ENCODE results near the gene MEIOB. TPM values are rescaled to one million over a fixed set of nuclear protein-coding genes. Genes with fewer than 3 reads are reported as not detected.
A peak's percentile ranks its signal among the peaks of the same experiment; 100 is the strongest.
"Not testable (repeated sequence)": the region's sequence is repeated elsewhere in the genome, so short reads cannot be mapped to it uniquely, and the experiment has no call there.

Gene MEIOB, protein sequence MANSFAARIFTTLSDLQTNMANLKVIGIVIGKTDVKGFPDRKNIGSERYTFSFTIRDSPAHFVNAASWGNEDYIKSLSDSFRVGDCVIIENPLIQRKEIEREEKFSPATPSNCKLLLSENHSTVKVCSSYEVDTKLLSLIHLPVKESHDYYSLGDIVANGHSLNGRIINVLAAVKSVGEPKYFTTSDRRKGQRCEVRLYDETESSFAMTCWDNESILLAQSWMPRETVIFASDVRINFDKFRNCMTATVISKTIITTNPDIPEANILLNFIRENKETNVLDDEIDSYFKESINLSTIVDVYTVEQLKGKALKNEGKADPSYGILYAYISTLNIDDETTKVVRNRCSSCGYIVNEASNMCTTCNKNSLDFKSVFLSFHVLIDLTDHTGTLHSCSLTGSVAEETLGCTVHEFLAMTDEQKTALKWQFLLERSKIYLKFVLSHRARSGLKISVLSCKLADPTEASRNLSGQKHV
- total RNA-seq (2022), result not detected in 2 replicates
- Bru-seq, nascent RNA, result not detected
- BruChase-seq, experiment 1, labeled RNA remaining after a 6-hour chase, result percentile 1 among the genes with signal in this experiment
- percentile 1 among the genes with signal in this experiment for BruChase-seq, experiment 2, labeled RNA remaining after a 2-hour chase
- long read RNA-seq, partial matches to known transcripts, result 0 of 1 reads
- long read RNA-seq, other reads (novel, unspliced or antisense), result 1 of 1 reads

DNA sequence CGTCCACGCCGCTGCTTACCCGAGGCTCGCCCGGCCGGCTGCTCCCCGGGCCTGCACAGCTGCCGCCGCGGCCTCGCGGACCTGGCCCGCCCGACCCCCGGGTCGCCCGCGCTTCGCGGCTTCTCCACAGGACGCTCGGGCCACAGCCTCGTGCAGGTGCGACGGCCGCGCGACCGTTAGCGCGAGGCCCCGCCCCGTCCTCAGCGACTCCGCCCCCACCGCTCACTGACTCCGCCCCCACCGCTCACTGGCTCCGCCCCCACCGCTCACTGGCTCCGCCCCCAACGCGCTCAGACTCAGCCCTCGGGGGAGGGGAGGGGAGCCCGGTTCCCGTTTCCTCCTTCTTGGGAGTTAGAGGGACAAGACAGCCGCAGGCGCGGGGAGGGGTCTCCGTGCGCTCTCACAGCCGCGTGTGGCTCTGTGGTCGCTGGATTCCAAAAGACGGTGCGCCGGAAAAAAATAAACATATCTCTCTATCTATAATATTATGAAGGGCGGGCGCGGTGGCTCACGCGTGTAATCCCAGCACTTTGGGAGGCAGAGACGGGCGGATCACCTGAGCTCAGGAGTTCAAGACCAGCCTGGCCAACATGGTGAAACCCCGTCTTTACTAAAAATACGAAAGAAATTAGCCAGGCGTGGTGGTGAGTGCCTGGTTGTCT is at the start of gene MEIOB:
Gene MEIOB (minus strand): TSS at position 191 of the 662 bp plus-strand sequence. CDS start 3,989 bp downstream, outside the sequence.
- Mint-ChIP-seq H3K4me3 (ENCODE audit: unreplicated experiment) (peak within 1 kb of the TSS; percentile 8), H3K4me1 (ENCODE audit: insufficient read depth, unreplicated experiment) (peaks cover 12% of the 10 kb centered on the region), H3K27ac (ENCODE audit: low read depth, unreplicated experiment) (peak within 1 kb of the TSS; percentile 75), H3K36me3 (ENCODE audit: insufficient read depth, unreplicated experiment) (no peaks in the 10 kb centered on the region), H3K9me3 (ENCODE audit: unreplicated experiment) (no peaks in the 10 kb centered on the region), H3K27me3 (ENCODE audit: insufficient read depth, unreplicated experiment) (no peaks in the 10 kb centered on the region)
- POLR2A ChIA-PET, result no interaction called here
- intact Hi-C loops (cut with micrococcal nuclease), result no loop called here
- TF ChIP-seq, protein P1, sequence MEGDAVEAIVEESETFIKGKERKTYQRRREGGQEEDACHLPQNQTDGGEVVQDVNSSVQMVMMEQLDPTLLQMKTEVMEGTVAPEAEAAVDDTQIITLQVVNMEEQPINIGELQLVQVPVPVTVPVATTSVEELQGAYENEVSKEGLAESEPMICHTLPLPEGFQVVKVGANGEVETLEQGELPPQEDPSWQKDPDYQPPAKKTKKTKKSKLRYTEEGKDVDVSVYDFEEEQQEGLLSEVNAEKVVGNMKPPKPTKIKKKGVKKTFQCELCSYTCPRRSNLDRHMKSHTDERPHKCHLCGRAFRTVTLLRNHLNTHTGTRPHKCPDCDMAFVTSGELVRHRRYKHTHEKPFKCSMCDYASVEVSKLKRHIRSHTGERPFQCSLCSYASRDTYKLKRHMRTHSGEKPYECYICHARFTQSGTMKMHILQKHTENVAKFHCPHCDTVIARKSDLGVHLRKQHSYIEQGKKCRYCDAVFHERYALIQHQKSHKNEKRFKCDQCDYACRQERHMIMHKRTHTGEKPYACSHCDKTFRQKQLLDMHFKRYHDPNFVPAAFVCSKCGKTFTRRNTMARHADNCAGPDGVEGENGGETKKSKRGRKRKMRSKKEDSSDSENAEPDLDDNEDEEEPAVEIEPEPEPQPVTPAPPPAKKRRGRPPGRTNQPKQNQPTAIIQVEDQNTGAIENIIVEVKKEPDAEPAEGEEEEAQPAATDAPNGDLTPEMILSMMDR (IDR thresholded peaks at IDR 0.05; ENCODE audit: unreplicated experiment), result no peak
- BruUV-seq (replicated peaks), result no TSS peak
- CTCF ChIA-PET, result interaction anchor here (0.7 to 10.8 kb wide), 3 partner anchors 9 to 58 kb away, joined by 4 to 105 read pairs (median 4); no protein-coding TSS in a partner anchor
- no peak for DNase-seq (ENCODE audit: unreplicated experiment)

DNA sequence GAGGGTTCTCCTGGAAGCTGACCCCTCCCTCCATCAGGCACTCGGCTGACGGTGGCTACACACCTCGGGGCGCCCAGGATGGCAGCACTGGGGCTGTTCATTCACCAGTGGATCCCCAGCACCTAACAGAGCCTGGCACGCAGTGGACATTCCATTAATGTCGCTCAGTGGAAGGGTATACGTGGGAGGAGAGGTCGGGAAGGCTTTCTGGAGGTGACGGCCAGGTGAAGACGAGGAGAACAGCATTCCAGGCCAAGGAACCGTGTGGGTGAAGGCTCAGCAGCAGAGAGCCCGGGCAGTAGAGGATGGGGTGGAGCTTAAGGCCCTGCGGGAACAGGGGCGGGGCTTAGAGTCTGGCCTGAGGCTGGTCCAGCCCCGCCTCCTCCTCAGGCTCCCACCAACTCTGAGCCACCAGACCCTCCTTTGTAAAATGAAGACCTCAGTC is 48.8 kb upstream of the MEIOB start:
- Mint-ChIP-seq H3K4me1 (ENCODE audit: insufficient read depth, unreplicated experiment) (peaks cover 6% of the 10 kb centered on the region), H3K4me3 (ENCODE audit: unreplicated experiment) (no peak overlapping the region), H3K27me3 (ENCODE audit: insufficient read depth, unreplicated experiment) (peaks cover 49% of the 10 kb centered on the region), H3K9me3 (ENCODE audit: unreplicated experiment) (no peaks in the 10 kb centered on the region), H3K27ac (ENCODE audit: low read depth, unreplicated experiment) (no peak overlapping the region), H3K36me3 (ENCODE audit: insufficient read depth, unreplicated experiment) (no peaks in the 10 kb centered on the region)
- BruUV-seq (replicated peaks), result no TSS peak
- no peak for DNase-seq (ENCODE audit: unreplicated experiment)
- CTCF ChIA-PET, result interaction anchor here (1.4 kb wide), 1 partner anchor 9 kb away, joined by 3 read pairs; no protein-coding TSS in a partner anchor
- TF ChIP-seq, protein P1 (IDR thresholded peaks at IDR 0.05; ENCODE audit: unreplicated experiment), result no peak
- intact Hi-C loops (cut with micrococcal nuclease), result no loop called here
- POLR2A ChIA-PET, result interaction anchor here (1.5 kb wide), 1 partner anchor 52 kb away, joined by 3 read pairs; no protein-coding TSS in a partner anchor

DNA sequence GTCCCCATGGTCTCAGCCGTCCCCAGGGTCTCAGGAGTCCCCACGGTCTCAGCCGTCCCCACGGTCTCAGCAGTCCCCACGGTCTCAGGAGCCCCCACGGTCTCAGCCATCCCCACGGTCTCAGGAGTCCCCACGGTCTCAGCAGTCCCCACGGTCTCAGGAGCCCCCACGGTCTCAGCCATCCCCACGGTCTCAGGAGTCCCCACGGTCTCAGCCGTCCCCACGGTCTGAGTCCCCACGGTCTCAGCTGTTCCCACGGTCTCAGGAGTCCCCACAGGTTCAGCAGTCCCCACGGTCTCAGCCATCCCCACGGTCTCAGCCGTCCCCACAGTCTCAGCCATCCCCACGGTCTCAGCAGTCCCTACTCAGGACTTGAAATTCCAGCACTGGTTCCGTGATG is 48.2 kb upstream of the MEIOB start:
- H3K36me3 Mint-ChIP-seq (ENCODE audit: insufficient read depth, unreplicated experiment); DNase-seq (ENCODE audit: unreplicated experiment); POLR2A ChIA-PET; BruUV-seq (replicated peaks); H3K4me1 Mint-ChIP-seq (ENCODE audit: insufficient read depth, unreplicated experiment); H3K4me3 Mint-ChIP-seq (ENCODE audit: unreplicated experiment); H3K9me3 Mint-ChIP-seq (ENCODE audit: unreplicated experiment); intact Hi-C loops (cut with micrococcal nuclease); H3K27ac Mint-ChIP-seq (ENCODE audit: low read depth, unreplicated experiment): not testable (repeated sequence)
- CTCF ChIA-PET, result interaction anchor here (1.4 kb wide), 1 partner anchor 10 kb away, joined by 3 read pairs; no protein-coding TSS in a partner anchor
- peaks cover 49% of the 10 kb centered on the region for H3K27me3 Mint-ChIP-seq (ENCODE audit: insufficient read depth, unreplicated experiment)

DNA sequence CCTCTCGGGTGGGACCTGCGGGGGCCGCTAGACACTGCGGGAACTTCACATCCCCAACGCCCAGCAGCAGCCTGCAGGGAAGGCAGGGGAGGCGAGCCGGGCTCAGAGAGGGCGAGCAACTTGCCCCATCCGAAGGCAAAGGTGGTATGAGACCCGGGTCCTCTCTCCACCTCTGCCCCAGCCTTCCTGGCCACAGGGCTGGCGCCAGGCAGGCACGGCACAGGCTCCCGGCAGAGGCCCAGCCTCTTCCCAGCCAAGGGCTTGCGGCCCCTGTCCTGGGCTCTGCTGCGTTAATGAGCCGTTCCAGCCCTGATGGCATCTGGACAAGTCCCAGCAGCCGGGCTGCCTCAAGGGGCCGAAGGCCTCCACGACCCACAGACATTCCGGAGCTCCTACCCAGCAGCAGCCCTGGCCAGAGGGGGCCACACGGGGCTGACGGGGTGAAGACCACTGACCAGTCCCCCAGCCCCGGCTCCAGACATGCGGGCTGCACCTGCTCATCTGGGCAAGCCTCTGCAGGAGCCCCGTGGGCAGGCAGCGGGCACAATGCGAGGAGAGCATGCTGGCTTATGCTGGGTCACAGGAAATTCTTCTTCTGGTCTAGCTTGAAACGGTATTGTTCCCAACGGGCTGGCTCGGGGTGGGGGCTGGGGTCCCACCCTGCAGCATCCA is 47.5 kb upstream of the MEIOB start:
- intact Hi-C loops (cut with micrococcal nuclease), result no loop called here
- TF ChIP-seq, protein P1 (IDR thresholded peaks at IDR 0.05; ENCODE audit: unreplicated experiment), result no peak
- CTCF ChIA-PET, result interaction anchor here (0.7 to 1.4 kb wide), 2 partner anchors 10 to 90 kb away, joined by 3 read pairs; no protein-coding TSS in a partner anchor
- POLR2A ChIA-PET, result no interaction called here
- Mint-ChIP-seq H3K4me3 (ENCODE audit: unreplicated experiment) (no peak overlapping the region), H3K27ac (ENCODE audit: low read depth, unreplicated experiment) (no peak overlapping the region), H3K4me1 (ENCODE audit: insufficient read depth, unreplicated experiment) (peaks cover 6% of the 10 kb centered on the region), H3K27me3 (ENCODE audit: insufficient read depth, unreplicated experiment) (peaks cover 49% of the 10 kb centered on the region), H3K9me3 (ENCODE audit: unreplicated experiment) (no peaks in the 10 kb centered on the region), H3K36me3 (ENCODE audit: insufficient read depth, unreplicated experiment) (no peaks in the 10 kb centered on the region)
- BruUV-seq (replicated peaks), result no TSS peak
- no peak for DNase-seq (ENCODE audit: unreplicated experiment)
